ENCODE measurements around the gene RRAGD.

- TF ChIP-seq POLR2AphosphoS5 (IDR thresholded peaks at IDR 0.05; ENCODE audit: low read depth): no peak
- TF ChIP-seq REST (IDR thresholded peaks at IDR 0.05; ENCODE audit: unreplicated experiment): no peak
- TF ChIP-seq CTCF (conservative IDR thresholded peaks at IDR 0.05; ENCODE audit: low read depth in 2 of 2): no peak
- TF ChIP-seq CREB1 (CRISPR knock-in tag; IDR thresholded peaks at IDR 0.05; ENCODE audit: low read depth): no peak
- no peak for TF ChIP-seq STAT1 (IDR thresholded peaks at IDR 0.05; ENCODE audit: unreplicated experiment)
- TF ChIP-seq EZH2phosphoT487 (IDR thresholded peaks at IDR 0.05; ENCODE audit: unreplicated experiment): no peak
- TF ChIP-seq ETS1 (IDR thresholded peaks at IDR 0.05): no peak
- TF ChIP-seq EZH2 (IDR thresholded peaks at IDR 0.05; ENCODE audit: low read depth, unreplicated experiment): no peak
- no peak for TF ChIP-seq ZNF114 (CRISPR knock-in tag; IDR thresholded peaks at IDR 0.05)
- TF ChIP-seq NANOG (IDR thresholded peaks at IDR 0.05; ENCODE audit: borderline replicate concordance): no peak
- TF ChIP-seq ZNF331 (CRISPR knock-in tag; IDR thresholded peaks at IDR 0.05; ENCODE audit: low read depth): no peak
- no peak for TF ChIP-seq JUNB (IDR thresholded peaks at IDR 0.05; ENCODE audit: unreplicated experiment)
Measured at GRCh38 chr6:89378628-89379027, 33.4 kb downstream of the RRAGD start.
